H1 (cell line): Measurements from ENCODE around the gene RPS18. TPM values are rescaled to one million over a fixed set of nuclear protein-coding genes. Genes with fewer than 3 reads are reported as not detected.

Experiments
- CTCF ChIA-PET: fragments of 300-600 bp; sonication (Branson Sonifier 250); formaldehyde crosslinking; loops from one replicate; lab custom pipeline; 2021; ENCODE audit not compliant: partially characterized antibody; lab: Charles Lee
- POLR2A ChIA-PET: fragments of 300-600 bp; sonication (Branson Sonifier 250); formaldehyde crosslinking; loops from one replicate; lab custom pipeline; 2021; ENCODE audit warnings: inconsistent platforms; ENCODE audit not compliant: partially characterized antibody; lab: Charles Lee
- DNase-seq, 2 experiments: peaks; one replicate each; pipeline versions ENCODE4 v3.0.0 to v3.0.0-alpha.2; 2010 to 2022; ENCODE audit warnings: low spot score in 2 of 2, low read depth in 1 of 2, mixed read lengths in 1 of 2
- FAIRE-seq: peaks from 2 replicates; lab custom pipeline; 2011; peaks lifted over from hg19 to GRCh38; lab: Jason Lieb, UNC
- H2AFZ ChIP-seq: 2 replicates; pipeline ENCODE4 v1.8.1; 2012; ENCODE audit warnings: low read length, inconsistent platforms
- H2AK5ac ChIP-seq: 2 replicates; pipeline ENCODE4 v1.6.1; 2013; ENCODE audit warnings: low read depth, low read length
- H2BK120ac ChIP-seq: replicated peaks from 2 replicates; pipeline ENCODE3; 2013; ENCODE audit warnings: low read depth, low read length, inconsistent platforms
- H2BK12ac ChIP-seq: 2 replicates; pipeline ENCODE4 v1.6.1; 2013; ENCODE audit warnings: low read depth, low read length
- H2BK15ac ChIP-seq: 2 replicates; pipeline ENCODE4 v1.6.1; 2013; ENCODE audit warnings: low read length
- H2BK20ac ChIP-seq: 2 replicates; pipeline ENCODE4 v1.6.1; 2013; ENCODE audit warnings: low read length
- H2BK5ac ChIP-seq: 2 replicates; pipeline ENCODE4 v1.6.1; 2013; ENCODE audit warnings: low read depth, low read length
- H3K14ac ChIP-seq: 2 replicates; pipeline ENCODE4 v1.6.1; 2013; ENCODE audit warnings: inconsistent platforms; ENCODE audit not compliant: insufficient read length
- H3K18ac ChIP-seq: 2 replicates; pipeline ENCODE4 v1.6.1; 2013; ENCODE audit warnings: low read length; ENCODE audit errors: extremely low read depth
- H3K23ac ChIP-seq: 2 replicates; pipeline ENCODE4 v1.6.1; 2013; ENCODE audit warnings: inconsistent platforms; ENCODE audit not compliant: insufficient read length
- H3K23me2 ChIP-seq: 2 replicates; pipeline ENCODE4 v1.6.1; 2013; ENCODE audit warnings: low read depth, low read length
- H3K27ac ChIP-seq: 2 replicates; pipeline ENCODE4 v1.6.1; 2011; ENCODE audit warnings: low read depth, low read length, inconsistent platforms
- H3K27me3 ChIP-seq, 4 experiments: replicated peaks in 1 of 4; 1 replicate in 1 of 4; 2 replicates in 3 of 4; pipeline versions ENCODE4 v1.6.1 to v1.8.1; 2011 to 2013; ENCODE audit warnings: low read length in 3 of 4, mild to moderate bottlenecking in 3 of 4, inconsistent platforms in 2 of 4, mixed read lengths in 2 of 4, moderate library complexity in 1 of 4; ENCODE audit not compliant: control insufficient read depth in 3 of 4, insufficient read depth in 3 of 4; ENCODE audit errors: extremely low read depth in 1 of 4
- H3K36me3 ChIP-seq, 4 experiments: 2 replicates each; pipeline versions ENCODE4 v1.6.1 to v1.8.1; 2011 to 2013; ENCODE audit warnings: mild to moderate bottlenecking in 4 of 4, low read length in 3 of 4, moderate library complexity in 2 of 4, control low read depth in 1 of 4, inconsistent platforms in 1 of 4; ENCODE audit not compliant: insufficient read depth in 4 of 4, control insufficient read depth in 2 of 4
- H3K4ac ChIP-seq: replicated peaks from 2 replicates; pipeline ENCODE3; 2013; ENCODE audit warnings: low read length, low read depth, mixed read lengths, inconsistent platforms; ENCODE audit not compliant: insufficient read length
- H3K4me1 ChIP-seq, 4 experiments: replicated peaks in 1 of 4; 1 replicate in 1 of 4; 2 replicates in 3 of 4; pipeline versions ENCODE4 v1.6.1 to v1.8.1; 2011 to 2013; ENCODE audit warnings: low read length in 3 of 4, inconsistent platforms in 2 of 4, mixed read lengths in 1 of 4; ENCODE audit not compliant: insufficient read depth in 4 of 4, control insufficient read depth in 3 of 4
- H3K4me2 ChIP-seq, 2 experiments: 2 replicates each; pipeline versions ENCODE4 v1.6.1 to v1.8.1; 2011 to 2013; ENCODE audit warnings: low read depth in 2 of 2, low read length in 2 of 2, control low read depth in 1 of 2, inconsistent platforms in 1 of 2, mild to moderate bottlenecking in 1 of 2; ENCODE audit not compliant: insufficient read depth in 1 of 2
- H3K4me3 ChIP-seq, 4 experiments: fragments of 200-600, 300-600 bp in 1 of 4; sonication (generic), shearing (Covaris generic), sonication (Bioruptor Twin) in 1 of 4; 2 replicates each; pipeline versions ENCODE4 v1.5.1 to v1.8.1; 2011 to 2016; ENCODE audit warnings: low read length in 4 of 4, low read depth in 3 of 4, control low read depth in 2 of 4, inconsistent platforms in 2 of 4, mild to moderate bottlenecking in 2 of 4, mixed read lengths in 1 of 4, moderate library complexity in 1 of 4; ENCODE audit not compliant: insufficient read depth in 2 of 4; ENCODE audit errors: extremely low read depth in 1 of 4
- H3K56ac ChIP-seq: replicated peaks from 2 replicates; pipeline ENCODE3; 2013; ENCODE audit warnings: low read depth, mild to moderate bottlenecking, mixed read lengths, low read length, inconsistent platforms; ENCODE audit not compliant: insufficient read length
- H3K79me1 ChIP-seq: 2 replicates; pipeline ENCODE4 v1.6.1; 2013; ENCODE audit warnings: low read depth, low read length, control low read depth
- H3K79me2 ChIP-seq, 2 experiments: 2 replicates each; pipeline versions ENCODE4 v1.6.1 to v1.8.1; 2012 to 2013; ENCODE audit warnings: low read length in 2 of 2, mild to moderate bottlenecking in 2 of 2, inconsistent platforms in 1 of 2; ENCODE audit not compliant: insufficient read depth in 2 of 2, control insufficient read depth in 1 of 2
- H3K9ac ChIP-seq, 4 experiments: replicated peaks in 1 of 4; 1 replicate in 1 of 4; 2 replicates in 3 of 4; pipeline versions ENCODE4 v1.6.1 to v1.8.1; 2011 to 2013; ENCODE audit warnings: low read depth in 3 of 4, low read length in 3 of 4, control low read depth in 2 of 4, mild to moderate bottlenecking in 2 of 4, moderate library complexity in 2 of 4, inconsistent platforms in 1 of 4; ENCODE audit errors: extremely low read depth in 1 of 4
- H3K9me3 ChIP-seq, 2 experiments: 2 replicates each; pipeline versions ENCODE4 v1.6.1 to v1.8.1; 2012 to 2013; ENCODE audit warnings: mild to moderate bottlenecking in 2 of 2, moderate library complexity in 2 of 2, control low read depth in 1 of 2, inconsistent platforms in 1 of 2, low read depth in 1 of 2, low read length in 1 of 2, mixed read lengths in 1 of 2; ENCODE audit not compliant: insufficient read depth in 2 of 2
- H4K20me1 ChIP-seq, 2 experiments: replicated peaks in 1 of 2; 2 replicates each; pipeline versions ENCODE3 to v1.8.1; 2011 to 2013; ENCODE audit warnings: inconsistent platforms in 2 of 2, low read length in 2 of 2, mild to moderate bottlenecking in 1 of 2; ENCODE audit not compliant: insufficient read depth in 2 of 2, control insufficient read depth in 1 of 2
- H4K5ac ChIP-seq: 2 replicates; pipeline ENCODE4 v1.6.1; 2013; ENCODE audit warnings: low read length, low read depth, mixed read lengths, inconsistent platforms; ENCODE audit not compliant: insufficient read length
- H4K8ac ChIP-seq: 2 replicates; pipeline ENCODE4 v1.8.0; 2013; ENCODE audit warnings: mild to moderate bottlenecking, moderate library complexity, low read length, inconsistent platforms; ENCODE audit not compliant: insufficient read depth; ENCODE audit errors: extremely low read depth
- H4K91ac ChIP-seq: replicated peaks from 2 replicates; pipeline ENCODE3; 2013; ENCODE audit warnings: low read length, mixed read lengths, inconsistent platforms; ENCODE audit not compliant: insufficient read length
- ATF3 ChIP-seq: IDR thresholded peaks from 2 replicates; pipeline ENCODE4 v1.6.1; 2011; ENCODE audit warnings: low read depth, mild to moderate bottlenecking, low read length; ENCODE audit not compliant: insufficient read depth
- BACH1 ChIP-seq: IDR thresholded peaks from 2 replicates; pipeline ENCODE4 v1.6.1; 2012; ENCODE audit warnings: low read length, improper control_type of control experiment
- EGR1 ChIP-seq: IDR thresholded peaks from 2 replicates; pipeline ENCODE4 v1.6.1; 2011; ENCODE audit warnings: low read depth, low read length, borderline replicate concordance
- GTF2F1 ChIP-seq: IDR thresholded peaks from 2 replicates; pipeline ENCODE4 v1.6.1; 2012; ENCODE audit warnings: low read depth, low read length, improper control_type of control experiment, borderline replicate concordance
- JUND ChIP-seq: IDR thresholded peaks from 2 replicates; pipeline ENCODE4 v1.6.1; 2011; ENCODE audit warnings: mild to moderate bottlenecking, improper control_type of control experiment, low read length
- KDM4A ChIP-seq: IDR thresholded peaks from one replicate; pipeline ENCODE4 v1.7.1; 2012; ENCODE audit warnings: low read depth, mild to moderate bottlenecking, moderate library complexity, low read length, inconsistent platforms; ENCODE audit not compliant: severe bottlenecking
- NRF1 ChIP-seq: IDR thresholded peaks from 2 replicates; pipeline ENCODE4 v1.6.1; 2011; ENCODE audit warnings: mild to moderate bottlenecking, low read depth, low read length, improper control_type of control experiment
- POLR2AphosphoS5 ChIP-seq: IDR thresholded peaks from 2 replicates; pipeline ENCODE4 v1.6.1; 2011; ENCODE audit warnings: low read depth, low read length
- POU5F1 ChIP-seq: IDR thresholded peaks from 2 replicates; pipeline ENCODE4 v1.6.1; 2011; ENCODE audit warnings: low read depth, mild to moderate bottlenecking, low read length, moderate library complexity
- RAD21 ChIP-seq, 2 experiments: IDR thresholded peaks in 1 of 2; conservative IDR thresholded peaks in 1 of 2; 2 replicates each; pipeline ENCODE4 v1.6.1; 2011; ENCODE audit warnings: low read depth in 2 of 2, low read length in 2 of 2, improper control_type of control experiment in 1 of 2, inconsistent platforms in 1 of 2, mild to moderate bottlenecking in 1 of 2, moderate library complexity in 1 of 2
- RNF2 ChIP-seq: fragments of 200-900, 300-1000 bp; sonication (generic); IDR thresholded peaks from 2 replicates; pipeline ENCODE4 v1.7.1; 2016; ENCODE audit warnings: borderline replicate concordance, low read depth, mild to moderate bottlenecking, antibody characterized with exemption, low read length; ENCODE audit not compliant: poor library complexity, severe bottlenecking; ENCODE audit errors: missing control alignments
- SP4 ChIP-seq: IDR thresholded peaks from 2 replicates; pipeline ENCODE4 v1.6.1; 2012; ENCODE audit warnings: low read length, inconsistent platforms
- WGBS, 2 experiments: shearing (Covaris generic) in 1 of 2; methylation state at CpG; one replicate each; pipeline versions ENCODE4 v1.1.6 to v1.1.7; 2013 to 2015; ENCODE audit warnings: low lambda C conversion rate in 2 of 2, mixed read lengths in 2 of 2, inconsistent platforms in 1 of 2, low coverage in 1 of 2, missing lambda C conversion rate in 1 of 2; ENCODE audit not compliant: insufficient replicate concordance in 2 of 2, insufficient coverage in 1 of 2, insufficient read length in 1 of 2; ENCODE audit errors: extremely low coverage in 1 of 2, missing lambda C conversion rate in 1 of 2; 5-methylcytosine and 5-hydroxymethylcytosine counted together
- polyA plus RNA-seq, 7 experiments: library from polyadenylated mRNA; depleted of rRNA in 3 of 7; stranded (reverse) in 5 of 7; unstranded in 2 of 7; fragments of >200 nt in 5 of 7; fragments of 200-250 nt in 2 of 7; gene quantifications; 1 replicate in 5 of 7; 2 replicates in 1 of 7; 4 replicates in 1 of 7; pipeline versions ENCODE4 v1.2.1 to v1.2.3, GENCODE V29; 2011 to 2013; ENCODE audit warnings: missing spikeins in 2 of 7, mixed read lengths in 2 of 7
- total RNA-seq: library from RNA; stranded (reverse); fragmentation: NEBNext Ultra II Directional; extraction: Animal tissue kit (Norgen Biotek cat#: 25700); gene quantifications from 2 replicates; pipeline ENCODE4 v1.2.1, GENCODE V29; 2021

RPS18 gene
- total and polyA plus RNA-seq, 2 of the 8 experiments (the other 6 are each of a cell fraction or from before 2014, with no cell fraction given): 2,796 to 7,099 TPM

GRCh38 chr6:33251395-33252012, 20.4 kb upstream of the RPS18 start:
- Histone ChIP-seq H3K9me3 (no peaks in the 10 kb centered on the region), H3K4ac (no peak overlapping the region), H4K8ac (no peak overlapping the region), H4K20me1 (no peaks in the 10 kb centered on the region), H3K23me2 (peaks cover 9% of the 10 kb centered on the region; the same call in 1 of the 2 replicates), H3K14ac (no peak overlapping the region), H3K9ac (no peak overlapping the region), H3K79me1 (no peaks in the 10 kb centered on the region), H3K36me3 (peaks cover 0 to 2% (median 0%) of the 10 kb centered on the region in 4 experiments; a peak in 1 of 8 replicates), H3K4me1 (peaks cover 0 to 10% (median 7%) of the 10 kb centered on the region in 4 experiments; a peak in 4 of 7 replicates), H4K91ac (no peak overlapping the region), H2BK15ac (no peak overlapping the region), H2AK5ac (no peak overlapping the region), H3K27me3 (peaks cover 0 to 17% (median 9%) of the 10 kb centered on the region in 4 experiments; a peak in 6 of 7 replicates), H2BK12ac (no peak overlapping the region), H2BK20ac (no peak overlapping the region), H3K23ac (no peak overlapping the region), H3K4me3 (no peak overlapping the region), H3K4me2 (no peak overlapping the region), H2BK5ac (no peak overlapping the region), H2BK120ac (no peak overlapping the region), H3K79me2 (no peaks in the 10 kb centered on the region), H4K5ac (no peak overlapping the region), H3K18ac (no peak overlapping the region), H3K27ac (no peak overlapping the region), H2AFZ (no peak overlapping the region), H3K56ac (no peak overlapping the region)
- FAIRE-seq: no peak
- CTCF ChIA-PET: interaction anchor here (0.7 to 7.9 kb wide), 8 partner anchors 8 to 266 kb away, joined by 3 to 107 read pairs (median 18); partner anchors contain the start of genes B3GALT4, HSD17B8 and RING1
- POLR2A ChIA-PET: interaction anchor here (0.8 to 3.0 kb wide), 5 partner anchors 9 to 53 kb away, joined by 3 to 26 read pairs (median 12); partner anchors contain the start of genes B3GALT4, RPS18 and VPS52
- 94 to 100% methylated on average over 2 to 6 of the region's 6 CpGs for WGBS, 2 experiments
- no peak for DNase-seq
- TF ChIP-seq EGR1 (no peak), POLR2AphosphoS5 (no peak), BACH1 (no peak), POU5F1 (no peak), ATF3 (no peak), GTF2F1 (no peak), KDM4A (no peak), SP4 (no peak), RNF2 (no peak), RAD21 (IDR thresholded peaks at IDR 0.05 in 1 of 2, conservative IDR thresholded peaks at IDR 0.05 in 1 of 2; ENCODE audit: low read depth in 2 of 2, low read length in 2 of 2) (no peak; a peak in 1 of 4 replicates), JUND (no peak), NRF1 (no peak)
